NCI-H146 treated with DMSO at 0.1 percent for 48 hours (cell line): ENCODE data around the gene ANKRD50.

Source experiments
- DNase-seq: peaks from one replicate; lab custom pipeline; 2025; ENCODE audit not compliant: unreplicated experiment; lab: John Stamatoyannopoulos, UW

Gene ANKRD50, protein sequence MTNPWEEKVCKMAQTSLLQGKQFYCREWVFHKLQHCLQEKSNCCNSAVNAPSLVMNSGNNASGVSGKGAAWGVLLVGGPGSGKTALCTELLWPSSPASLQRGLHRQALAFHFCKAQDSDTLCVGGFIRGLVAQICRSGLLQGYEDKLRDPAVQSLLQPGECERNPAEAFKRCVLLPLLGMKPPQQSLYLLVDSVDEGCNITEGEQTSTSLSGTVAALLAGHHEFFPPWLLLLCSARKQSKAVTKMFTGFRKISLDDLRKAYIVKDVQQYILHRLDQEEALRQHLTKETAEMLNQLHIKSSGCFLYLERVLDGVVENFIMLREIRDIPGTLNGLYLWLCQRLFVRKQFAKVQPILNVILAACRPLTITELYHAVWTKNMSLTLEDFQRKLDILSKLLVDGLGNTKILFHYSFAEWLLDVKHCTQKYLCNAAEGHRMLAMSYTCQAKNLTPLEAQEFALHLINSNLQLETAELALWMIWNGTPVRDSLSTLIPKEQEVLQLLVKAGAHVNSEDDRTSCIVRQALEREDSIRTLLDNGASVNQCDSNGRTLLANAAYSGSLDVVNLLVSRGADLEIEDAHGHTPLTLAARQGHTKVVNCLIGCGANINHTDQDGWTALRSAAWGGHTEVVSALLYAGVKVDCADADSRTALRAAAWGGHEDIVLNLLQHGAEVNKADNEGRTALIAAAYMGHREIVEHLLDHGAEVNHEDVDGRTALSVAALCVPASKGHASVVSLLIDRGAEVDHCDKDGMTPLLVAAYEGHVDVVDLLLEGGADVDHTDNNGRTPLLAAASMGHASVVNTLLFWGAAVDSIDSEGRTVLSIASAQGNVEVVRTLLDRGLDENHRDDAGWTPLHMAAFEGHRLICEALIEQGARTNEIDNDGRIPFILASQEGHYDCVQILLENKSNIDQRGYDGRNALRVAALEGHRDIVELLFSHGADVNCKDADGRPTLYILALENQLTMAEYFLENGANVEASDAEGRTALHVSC (N-terminal part only)

DNA sequence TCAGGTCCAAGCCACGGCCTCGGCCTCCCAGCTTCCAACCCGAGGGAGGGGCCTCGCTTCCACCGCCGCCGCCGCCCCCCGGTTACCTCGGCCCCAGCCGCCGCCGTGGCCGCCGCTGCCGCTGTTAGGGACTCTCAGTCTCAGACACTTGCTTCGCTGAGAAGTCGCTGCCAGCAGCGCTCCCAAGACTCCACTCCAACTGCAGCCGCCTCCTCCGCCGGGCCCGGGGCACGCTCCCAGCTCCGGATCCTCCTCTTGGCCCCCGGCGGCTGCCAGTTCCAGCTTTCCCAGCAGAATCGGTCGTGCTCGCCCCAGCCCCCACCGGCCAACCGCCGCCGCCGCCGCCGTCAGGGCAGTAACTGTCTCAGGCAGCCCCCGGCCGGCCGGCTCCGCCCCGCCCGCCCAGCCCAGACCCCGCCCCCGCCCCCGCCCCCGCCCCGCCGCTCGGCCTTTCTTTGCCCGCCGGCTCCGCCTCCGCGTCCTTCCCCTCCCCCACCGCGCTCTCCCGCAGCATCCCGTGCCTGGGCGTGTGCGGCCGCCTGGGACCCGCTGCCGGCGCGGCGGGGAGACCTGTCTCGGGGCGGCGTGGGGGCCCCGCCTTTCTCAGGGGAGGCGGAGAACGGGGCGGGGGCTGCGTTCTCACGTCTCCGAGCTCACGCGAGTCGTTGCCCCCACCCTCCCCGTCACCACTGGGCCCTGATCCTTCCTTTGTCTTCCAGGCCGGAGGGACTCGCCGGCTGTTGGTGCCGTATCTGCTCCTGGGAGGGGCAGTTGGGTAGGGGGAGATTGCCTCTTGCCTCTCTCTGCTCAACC, at the start of gene ANKRD50:
TSS of gene ANKRD50 (minus strand) at position 361 of the 813 bp plus-strand sequence. CDS start 2,221 bp downstream, outside the sequence.
- peak; percentile 73 for DNase-seq

DNA sequence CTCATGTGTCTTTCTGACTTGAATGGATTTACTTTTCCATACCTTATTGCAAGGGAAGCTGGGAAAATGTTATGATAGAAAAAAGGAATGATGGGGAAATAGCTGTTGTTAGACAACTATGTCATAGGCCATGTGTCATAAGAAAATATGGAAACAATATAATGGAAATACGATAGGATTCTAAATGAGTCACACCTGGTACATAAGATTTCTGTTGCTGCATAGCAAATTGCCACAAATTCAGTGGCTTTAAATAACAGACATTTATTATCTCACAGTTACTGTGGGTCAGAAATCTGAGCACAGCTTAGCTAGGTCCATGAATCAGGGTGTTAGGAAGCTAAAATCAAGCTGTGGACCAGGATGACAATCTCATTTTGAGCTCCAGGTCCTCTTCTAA, 44.6 kb upstream of the ANKRD50 start:
- DNase-seq, result no peak

- no peak for DNase-seq
Observed at GRCh38 chr4:124754681-124755080, 42.1 kb upstream of the ANKRD50 start.

- DNase-seq, result peak; percentile 17
Observed at GRCh38 chr4:124753941-124754581, 41.5 kb upstream of the ANKRD50 start.

DNA sequence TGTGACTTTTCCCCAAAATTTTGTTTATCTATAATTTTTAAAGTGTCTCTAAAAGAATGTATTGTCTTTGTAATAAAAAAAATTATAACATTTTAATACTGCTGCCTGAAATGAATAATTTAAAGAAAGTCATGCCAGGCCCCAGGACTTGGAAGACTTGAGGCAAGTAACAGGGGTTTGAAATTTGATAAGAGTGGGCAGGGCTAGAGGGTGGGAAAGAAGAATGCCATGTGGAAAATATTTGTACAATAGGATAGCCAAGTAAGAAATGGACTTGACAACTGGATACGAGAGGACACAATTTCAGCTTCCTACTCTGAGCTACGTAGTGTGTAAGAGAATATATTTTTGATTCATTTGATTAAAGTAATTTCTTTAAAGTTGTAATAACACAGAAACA, 36.9 kb upstream of the ANKRD50 start:
- no peak for DNase-seq

GRCh38 chr4:124748965-124749364, 36.4 kb upstream of the ANKRD50 start:
- no peak for DNase-seq

- DNase-seq, result no peak
Observed at GRCh38 chr4:124745985-124746801, 33.7 kb upstream of the ANKRD50 start.

DNA sequence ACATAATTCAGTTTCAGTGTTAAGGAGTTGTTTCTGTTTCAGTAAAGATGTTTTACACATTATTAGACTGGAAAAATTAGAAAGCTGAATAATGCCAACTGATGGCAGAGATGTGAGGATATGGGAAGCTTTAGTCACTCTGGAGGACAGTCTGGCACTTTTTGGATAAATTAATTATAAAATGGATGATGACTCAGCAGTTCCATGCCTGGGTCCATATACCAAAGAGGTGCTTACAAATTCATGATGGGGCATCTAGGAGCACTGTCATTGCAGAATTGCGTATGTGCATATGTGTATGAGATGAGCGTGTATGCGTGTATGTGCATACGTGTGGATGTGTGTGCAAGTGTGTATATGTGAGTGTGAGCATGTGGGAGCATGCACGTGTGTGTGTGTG, 31.2 kb upstream of the ANKRD50 start:
- no peak for DNase-seq

GRCh38 chr4:124740501-124740900, 28.0 kb upstream of the ANKRD50 start:
- no peak for DNase-seq

DNA sequence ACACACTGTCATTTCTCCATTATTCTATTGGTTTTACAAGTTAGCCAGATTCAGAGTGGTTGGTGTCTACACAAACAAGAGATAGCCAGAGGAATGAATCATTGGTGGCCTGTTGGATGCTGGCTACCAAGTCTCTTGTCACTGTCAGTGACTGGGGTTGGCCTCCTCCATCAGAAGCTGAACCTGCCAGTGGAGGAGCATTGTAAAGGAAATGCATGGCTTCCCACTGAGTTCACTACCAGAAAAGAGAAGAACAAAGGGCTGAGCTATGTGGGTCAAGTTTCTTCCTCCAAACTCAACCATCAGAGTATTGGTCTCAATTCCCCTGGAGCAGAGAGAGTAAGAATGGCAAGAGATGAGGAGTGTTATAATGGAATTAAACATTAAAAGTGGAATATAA, 26.5 kb upstream of the ANKRD50 start:
- DNase-seq, result no peak

GRCh38 chr4:124737619-124738018, 25.1 kb upstream of the ANKRD50 start:
- no peak for DNase-seq

DNA sequence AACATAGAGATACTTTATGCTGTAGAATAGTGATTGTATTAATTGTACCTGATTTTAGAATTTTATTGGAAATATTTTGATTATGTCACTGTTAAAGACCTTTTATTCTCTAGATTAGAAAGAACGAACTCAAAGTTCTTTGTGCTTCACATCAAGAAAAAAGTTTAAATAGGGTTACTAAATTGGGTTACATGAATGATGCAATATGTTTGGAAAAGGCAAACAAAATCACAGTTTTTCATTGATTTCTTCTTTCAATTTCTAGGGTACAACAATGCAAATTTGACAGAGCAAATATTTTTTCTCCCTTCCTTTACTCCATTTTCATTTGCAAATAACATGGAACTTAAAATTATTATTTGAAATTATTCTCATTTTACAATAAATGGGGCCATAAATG, 24.0 kb upstream of the ANKRD50 start:
- no peak for DNase-seq

DNA sequence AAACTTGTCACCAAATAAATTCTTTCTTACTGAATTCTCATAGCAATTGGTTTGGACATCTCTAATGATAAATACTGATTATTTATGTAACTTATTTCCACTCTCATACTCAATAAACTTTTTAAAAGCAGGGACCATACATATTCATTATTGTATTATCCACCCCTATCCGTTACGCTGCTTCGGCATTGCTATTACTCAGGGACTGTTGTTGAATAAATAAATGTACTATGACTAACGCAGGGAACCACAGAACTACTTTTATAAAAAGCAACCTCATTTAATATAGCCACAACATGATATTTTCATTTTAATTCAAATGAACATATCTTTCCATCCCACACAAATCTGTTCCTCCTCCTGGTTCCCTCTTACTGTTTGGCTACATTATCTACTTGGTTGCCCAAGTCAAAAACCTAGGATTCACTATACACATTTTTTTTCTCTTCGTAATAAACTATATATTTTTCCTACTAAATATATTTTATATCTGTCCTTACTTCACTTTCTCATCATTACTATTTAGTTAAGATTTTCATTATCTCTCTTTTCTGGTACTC, 14.9 kb upstream of the ANKRD50 start:
- DNase-seq, result no peak

DNA sequence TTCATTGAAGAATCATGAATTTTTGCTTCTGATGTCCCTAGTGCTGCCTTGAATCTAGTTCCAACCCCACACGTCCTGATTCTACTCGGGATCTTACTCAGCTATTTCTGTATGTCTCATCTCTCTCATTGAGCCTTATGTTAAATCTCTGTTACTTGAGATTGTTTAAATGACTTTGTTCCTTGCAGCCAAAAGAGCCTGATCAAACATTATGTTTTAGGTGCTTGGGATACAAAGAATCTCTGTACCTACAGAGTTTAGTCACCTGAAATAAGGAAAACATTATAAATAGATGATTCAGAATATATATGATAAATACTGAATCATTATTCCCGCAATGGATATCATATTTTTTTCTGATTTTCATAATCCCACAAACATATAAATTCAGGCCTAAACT, 13.7 kb upstream of the ANKRD50 start:
- DNase-seq, result no peak

DNA sequence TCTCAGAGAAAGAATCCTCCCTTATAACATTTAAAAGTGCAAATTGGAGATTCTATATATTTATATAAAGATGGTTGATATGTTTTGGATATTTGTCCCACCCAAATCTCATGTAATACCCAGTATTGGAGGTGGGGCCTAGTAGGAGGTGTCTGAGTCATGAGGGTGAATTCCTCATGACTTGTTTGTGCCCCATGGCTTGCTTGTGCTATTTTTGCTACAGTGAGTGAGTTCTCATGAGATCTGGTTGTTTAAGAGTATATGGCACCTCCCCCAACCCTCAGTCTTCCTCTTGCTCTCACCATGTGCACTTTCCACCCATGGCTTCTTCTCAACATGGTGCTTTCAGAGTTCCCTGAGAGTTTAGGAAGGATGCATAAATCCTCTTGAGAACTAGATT, 9.5 kb upstream of the ANKRD50 start:
- no peak for DNase-seq

- no peak for DNase-seq
Observed at GRCh38 chr4:124717101-124717500, 4.6 kb upstream of the ANKRD50 start.

DNA sequence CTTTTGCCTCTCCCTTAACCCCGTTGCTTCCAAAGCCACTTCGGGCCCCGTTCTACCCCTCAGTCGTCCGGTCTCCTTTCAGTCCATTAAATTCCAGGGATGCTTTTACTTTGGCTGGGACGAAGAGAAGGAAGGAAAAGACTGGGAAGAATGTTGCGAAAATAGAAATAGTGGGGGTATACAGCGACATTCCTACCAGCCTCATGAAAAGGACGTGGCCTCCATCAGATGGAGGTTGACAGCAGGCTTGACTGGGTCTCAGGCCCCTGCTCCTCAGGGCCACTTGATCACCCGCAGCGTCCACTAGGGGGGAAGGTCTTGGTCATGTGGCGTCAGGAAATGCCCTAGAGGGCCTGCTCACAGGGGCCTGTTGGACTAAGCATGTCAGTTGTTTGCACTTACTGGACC, 657 bp upstream of the ANKRD50 start:
- DNase-seq, result peak; percentile 63

DNA sequence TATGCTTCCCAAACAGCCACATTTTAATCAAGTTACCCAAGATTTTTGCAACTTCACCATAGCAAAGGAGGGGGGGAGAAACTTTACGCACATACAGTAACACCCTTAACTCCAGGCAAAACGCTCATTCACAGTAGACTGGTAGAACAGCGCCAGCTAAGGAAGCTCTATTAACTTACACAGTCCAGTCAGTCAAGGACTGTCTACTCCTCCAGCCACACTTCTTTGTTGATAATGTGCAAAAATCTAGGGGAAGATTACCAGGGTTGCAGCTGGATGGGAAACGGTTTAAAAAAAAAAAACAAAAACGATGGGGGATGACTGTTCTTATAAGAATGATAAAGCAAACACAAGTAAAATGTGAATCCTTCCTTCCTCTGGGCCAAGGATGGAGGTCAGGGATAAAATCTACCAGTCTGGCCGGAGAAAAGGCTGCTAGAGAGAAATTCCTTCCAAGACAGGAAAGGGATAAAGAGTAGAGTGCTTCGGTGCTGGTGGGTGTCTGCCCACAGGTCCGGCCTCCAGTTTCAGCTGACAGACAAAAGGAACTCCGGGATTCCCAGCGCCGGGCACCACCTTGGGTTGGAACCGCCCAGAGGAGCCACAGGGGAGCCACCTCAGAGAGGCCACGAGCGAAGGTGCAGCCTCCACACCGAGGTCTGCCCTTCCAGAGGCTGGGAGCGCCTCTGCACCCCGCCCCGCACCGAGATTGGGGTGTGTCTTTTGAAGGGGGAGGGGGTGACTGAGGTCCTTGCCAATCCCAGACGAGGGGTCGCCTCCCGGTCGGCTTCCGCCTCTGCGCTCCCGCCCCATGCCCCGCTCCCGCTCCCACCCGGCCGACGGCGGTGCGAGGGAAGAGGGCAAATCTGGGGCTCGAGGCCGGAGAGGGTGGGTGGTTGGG, 811 bp downstream of the ANKRD50 start:
- DNase-seq, result peak; percentile 38
